HFFc6 (cell line): ENCODE data around the gene FARS2. TPM values are rescaled to one million over a fixed set of nuclear protein-coding genes. Genes with fewer than 3 reads are reported as not detected.

Source experiments
- DNase-seq: peaks from one replicate; pipeline ENCODE4 v3.0.0-alpha.2; 2018
- H3K27ac Mint-ChIP-seq: 2 replicates; pipeline ENCODE4 v1.8.0; 2020; ENCODE audit warnings: mild to moderate bottlenecking, mixed read lengths
- H3K27me3 Mint-ChIP-seq: 2 replicates; pipeline ENCODE4 v1.8.0; 2021; ENCODE audit warnings: mild to moderate bottlenecking, moderate library complexity, mixed read lengths; ENCODE audit not compliant: insufficient read depth
- H3K36me3 Mint-ChIP-seq: 2 replicates; pipeline ENCODE4 v1.8.0; 2021; ENCODE audit warnings: low read depth, mixed read lengths
- H3K4me1 Mint-ChIP-seq: 2 replicates; pipeline ENCODE4 v1.8.0; 2020; ENCODE audit warnings: low read depth, mixed read lengths
- H3K4me3 Mint-ChIP-seq: 2 replicates; pipeline ENCODE4 v1.8.0; 2020; ENCODE audit warnings: mild to moderate bottlenecking, moderate library complexity, mixed read lengths
- H3K9me3 Mint-ChIP-seq: 2 replicates; pipeline ENCODE4 v1.8.0; 2020; ENCODE audit warnings: mild to moderate bottlenecking, mixed read lengths
- CTCF ChIP-seq: fragments of 200-600 bp; sonication (generic); IDR thresholded peaks from 2 replicates; pipeline ENCODE4 v1.5.0; 2021; ENCODE audit warnings: antibody characterized with exemption, mild to moderate bottlenecking
- total RNA-seq, 6 experiments: library from RNA; stranded (reverse); fragmentation: NEBNext Ultra II Directional; extraction: Animal tissue kit (Norgen Biotek cat#: 25700); gene quantifications; 2 replicates in 1 of 6; 3 replicates in 5 of 6; pipeline ENCODE4 v1.2.3, GENCODE V29; 2021

The FARS2 gene
- total RNA-seq, 6 experiments from 2014 or later = 11.5 to 16.4 (median 13.1) TPM

- Mint-ChIP-seq H3K27ac (no peak overlapping the region), H3K9me3 (no peaks in the 10 kb centered on the region), H3K4me3 (no peak overlapping the region), H3K4me1 (peaks cover 5% of the 10 kb centered on the region; the same call in 1 of the 2 replicates), H3K27me3 (no peaks in the 10 kb centered on the region; the same call in 1 of the 2 replicates), H3K36me3 (no peaks in the 10 kb centered on the region)
- peak; percentile 49 for DNase-seq
- TF ChIP-seq CTCF = peak; percentile 81
These were observed 118.4 kb downstream of the FARS2 start for GRCh38 chr6:5379647-5380242.

- no peak for DNase-seq
- H3K27me3 Mint-ChIP-seq = no peaks in the 10 kb centered on the region
- no peak for TF ChIP-seq CTCF
- H3K4me1 Mint-ChIP-seq = peaks cover 10% of the 10 kb centered on the region; the same call in 1 of the 2 replicates
- no peaks in the 10 kb centered on the region for H3K36me3 Mint-ChIP-seq
- H3K9me3 Mint-ChIP-seq = no peaks in the 10 kb centered on the region
- no peak overlapping the region for H3K27ac Mint-ChIP-seq
- no peak overlapping the region for H3K4me3 Mint-ChIP-seq
These were observed 122.5 kb downstream of the FARS2 start for GRCh38 chr6:5383856-5384255.

- no peak for TF ChIP-seq CTCF
- DNase-seq = no peak
- H3K4me3 Mint-ChIP-seq = no peak overlapping the region
These were observed 123.0 kb downstream of the FARS2 start for GRCh38 chr6:5384276-5384675.

GRCh38 chr6:5388326-5388725 lies 127.0 kb downstream of the FARS2 start:
- H3K4me3 Mint-ChIP-seq = no peak overlapping the region
- TF ChIP-seq CTCF = peak; percentile 19; the same call in 1 of the 2 replicates
- H3K36me3 Mint-ChIP-seq = no peaks in the 10 kb centered on the region
- H3K9me3 Mint-ChIP-seq = no peaks in the 10 kb centered on the region
- peaks cover 15% of the 10 kb centered on the region; the same call in 1 of the 2 replicates for H3K4me1 Mint-ChIP-seq
- DNase-seq = no peak
- H3K27ac Mint-ChIP-seq = no peak overlapping the region
- H3K27me3 Mint-ChIP-seq = no peaks in the 10 kb centered on the region; the same call in 1 of the 2 replicates

More at GRCh38 chr6:5384276-5384675, 123.0 kb downstream of the FARS2 start:
- H3K4me1 Mint-ChIP-seq = peaks cover 13% of the 10 kb centered on the region; the same call in 1 of the 2 replicates
- H3K36me3 Mint-ChIP-seq = no peaks in the 10 kb centered on the region
- H3K27ac Mint-ChIP-seq = no peak overlapping the region
- no peaks in the 10 kb centered on the region for H3K9me3 Mint-ChIP-seq
- no peaks in the 10 kb centered on the region for H3K27me3 Mint-ChIP-seq

- no peak for DNase-seq
- no peak overlapping the region for H3K4me3 Mint-ChIP-seq
- no peaks in the 10 kb centered on the region; the same call in 1 of the 2 replicates for H3K27me3 Mint-ChIP-seq
- H3K27ac Mint-ChIP-seq = no peak overlapping the region
- H3K9me3 Mint-ChIP-seq = no peaks in the 10 kb centered on the region
- H3K36me3 Mint-ChIP-seq = no peaks in the 10 kb centered on the region
- H3K4me1 Mint-ChIP-seq = peaks cover 15% of the 10 kb centered on the region; the same call in 1 of the 2 replicates
- no peak for TF ChIP-seq CTCF
These were observed 127.9 kb downstream of the FARS2 start for GRCh38 chr6:5389086-5389745.
